HFFc6 (cell line): ENCODE measurements around the gene MSRB3. TPM values are rescaled to one million over a fixed set of nuclear protein-coding genes. Genes with fewer than 3 reads are reported as not detected.

Experiments
- DNase-seq: peaks from one replicate; pipeline ENCODE4 v3.0.0-alpha.2; 2018
- H3K27ac Mint-ChIP-seq: 2 replicates; pipeline ENCODE4 v1.8.0; 2020; ENCODE audit warnings: mild to moderate bottlenecking, mixed read lengths
- H3K27me3 Mint-ChIP-seq: 2 replicates; pipeline ENCODE4 v1.8.0; 2021; ENCODE audit warnings: mild to moderate bottlenecking, moderate library complexity, mixed read lengths; ENCODE audit not compliant: insufficient read depth
- H3K36me3 Mint-ChIP-seq: 2 replicates; pipeline ENCODE4 v1.8.0; 2021; ENCODE audit warnings: low read depth, mixed read lengths
- H3K4me1 Mint-ChIP-seq: 2 replicates; pipeline ENCODE4 v1.8.0; 2020; ENCODE audit warnings: low read depth, mixed read lengths
- H3K4me3 Mint-ChIP-seq: 2 replicates; pipeline ENCODE4 v1.8.0; 2020; ENCODE audit warnings: mild to moderate bottlenecking, moderate library complexity, mixed read lengths
- H3K9me3 Mint-ChIP-seq: 2 replicates; pipeline ENCODE4 v1.8.0; 2020; ENCODE audit warnings: mild to moderate bottlenecking, mixed read lengths
- CTCF ChIP-seq: fragments of 200-600 bp; sonication (generic); IDR thresholded peaks from 2 replicates; pipeline ENCODE4 v1.5.0; 2021; ENCODE audit warnings: antibody characterized with exemption, mild to moderate bottlenecking
- total RNA-seq, 6 experiments: library from RNA; stranded (reverse); fragmentation: NEBNext Ultra II Directional; extraction: Animal tissue kit (Norgen Biotek cat#: 25700); gene quantifications; 2 replicates in 1 of 6; 3 replicates in 5 of 6; pipeline ENCODE4 v1.2.3, GENCODE V29; 2021

The MSRB3 gene
- total RNA-seq, 6 experiments from 2014 or later = 108 to 143 (median 127) TPM

GRCh38 chr12:65368055-65368454 is 89.6 kb downstream of the MSRB3 start:
- H3K36me3 Mint-ChIP-seq = peaks cover 19% of the 10 kb centered on the region
- H3K4me1 Mint-ChIP-seq = peaks cover 27% of the 10 kb centered on the region
- H3K4me3 Mint-ChIP-seq = no peak overlapping the region
- no peaks in the 10 kb centered on the region for H3K9me3 Mint-ChIP-seq
- H3K27me3 Mint-ChIP-seq = peaks cover 2% of the 10 kb centered on the region; the same call in 1 of the 2 replicates
- no peak for TF ChIP-seq CTCF
- no peak overlapping the region for H3K27ac Mint-ChIP-seq
- DNase-seq = no peak

GRCh38 chr12:65372574-65372973 is 94.1 kb downstream of the MSRB3 start:
- no peak overlapping the region for H3K27ac Mint-ChIP-seq
- H3K4me1 Mint-ChIP-seq = peaks cover 7% of the 10 kb centered on the region; the same call in 1 of the 2 replicates
- peaks cover 14% of the 10 kb centered on the region for H3K36me3 Mint-ChIP-seq
- H3K27me3 Mint-ChIP-seq = no peaks in the 10 kb centered on the region
- H3K9me3 Mint-ChIP-seq = no peaks in the 10 kb centered on the region
- no peak overlapping the region for H3K4me3 Mint-ChIP-seq
- no peak for TF ChIP-seq CTCF
- DNase-seq = no peak

GRCh38 chr12:65384240-65384639 is 105.8 kb downstream of the MSRB3 start:
- Mint-ChIP-seq H3K4me1 (peaks cover 16% of the 10 kb centered on the region), H3K27me3 (no peaks in the 10 kb centered on the region), H3K36me3 (peaks cover 15% of the 10 kb centered on the region), H3K27ac (no peak overlapping the region), H3K4me3 (no peak overlapping the region), H3K9me3 (no peaks in the 10 kb centered on the region)
- DNase-seq = no peak
- no peak for TF ChIP-seq CTCF

- H3K4me3 Mint-ChIP-seq = no peak overlapping the region
- H3K27ac Mint-ChIP-seq = peak overlapping the region; percentile 20; the same call in 1 of the 2 replicates
- no peak for TF ChIP-seq CTCF
- H3K27me3 Mint-ChIP-seq = no peaks in the 10 kb centered on the region
- no peaks in the 10 kb centered on the region for H3K9me3 Mint-ChIP-seq
- H3K36me3 Mint-ChIP-seq = peaks cover 30% of the 10 kb centered on the region
- no peak for DNase-seq
- H3K4me1 Mint-ChIP-seq = peaks cover 26% of the 10 kb centered on the region
Measured at GRCh38 chr12:65387396-65387795, 108.9 kb downstream of the MSRB3 start.

GRCh38 chr12:65389436-65389835 is 111.0 kb downstream of the MSRB3 start:
- Mint-ChIP-seq H3K36me3 (peaks cover 40% of the 10 kb centered on the region), H3K4me1 (peaks cover 26% of the 10 kb centered on the region), H3K9me3 (peaks cover 3% of the 10 kb centered on the region), H3K27me3 (peaks cover 1% of the 10 kb centered on the region; the same call in 1 of the 2 replicates), H3K27ac (no peak overlapping the region), H3K4me3 (no peak overlapping the region)
- no peak for TF ChIP-seq CTCF
- DNase-seq = no peak

GRCh38 chr12:65391711-65392110 is 113.2 kb downstream of the MSRB3 start:
- no peak overlapping the region for H3K27ac Mint-ChIP-seq
- H3K9me3 Mint-ChIP-seq = peaks cover 11% of the 10 kb centered on the region
- H3K27me3 Mint-ChIP-seq = peaks cover 1% of the 10 kb centered on the region; the same call in 1 of the 2 replicates
- H3K4me3 Mint-ChIP-seq = no peak overlapping the region
- no peak for DNase-seq
- TF ChIP-seq CTCF = no peak
- peaks cover 20% of the 10 kb centered on the region for H3K4me1 Mint-ChIP-seq
- peaks cover 60% of the 10 kb centered on the region for H3K36me3 Mint-ChIP-seq
